ENCODE measurements around the gene DDX39A.
A peak's percentile ranks its signal among the peaks of the same experiment; 100 is the strongest.

The DDX39A gene

DNA sequence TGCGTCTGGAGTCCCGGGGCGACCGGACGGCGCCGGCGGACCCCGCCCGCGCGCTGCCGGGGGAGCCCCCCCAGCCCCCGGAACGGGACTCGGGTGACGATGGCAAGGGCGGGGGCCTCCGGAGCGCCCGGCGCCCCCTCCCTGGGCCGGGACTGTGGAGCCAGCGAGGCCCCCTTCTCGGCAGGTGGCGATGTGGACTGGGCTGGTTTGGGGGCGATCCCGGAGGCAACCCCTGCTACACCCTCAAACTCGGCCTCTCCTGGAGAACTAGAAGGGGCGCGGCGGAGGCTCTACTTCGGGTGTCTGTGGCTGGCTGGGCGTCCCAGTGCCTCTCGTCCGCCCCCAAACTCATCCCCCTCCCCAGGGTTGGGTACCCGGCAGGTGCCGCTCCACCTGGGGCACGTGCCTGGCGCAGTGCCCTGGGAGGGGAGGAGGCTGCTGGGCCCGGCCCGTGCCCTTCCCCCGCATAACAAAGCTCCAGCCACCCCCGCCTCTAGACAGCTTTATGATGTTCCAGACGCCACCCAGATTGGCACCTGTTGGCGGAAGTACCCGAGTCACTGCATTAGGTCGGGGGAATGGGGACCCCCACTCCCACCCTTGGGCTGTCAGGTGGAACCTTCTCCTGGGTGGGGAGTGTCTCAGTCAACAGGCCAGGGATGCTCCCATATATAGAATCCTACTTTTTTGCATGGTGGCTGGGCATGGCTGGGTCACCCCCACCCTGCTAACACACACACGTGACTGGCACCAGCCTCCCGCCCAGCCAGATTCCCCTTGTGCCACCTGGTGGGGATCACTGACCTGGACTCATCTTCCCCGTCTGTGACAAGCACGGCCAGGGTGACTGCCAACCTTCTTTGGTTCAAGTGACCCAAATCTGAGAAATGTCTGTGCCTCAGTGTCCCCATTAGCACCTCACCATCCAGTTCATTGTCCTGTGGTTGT is 14.7 kb upstream of the DDX39A start:
- peak; percentile 64 for DNase-seq

DNA sequence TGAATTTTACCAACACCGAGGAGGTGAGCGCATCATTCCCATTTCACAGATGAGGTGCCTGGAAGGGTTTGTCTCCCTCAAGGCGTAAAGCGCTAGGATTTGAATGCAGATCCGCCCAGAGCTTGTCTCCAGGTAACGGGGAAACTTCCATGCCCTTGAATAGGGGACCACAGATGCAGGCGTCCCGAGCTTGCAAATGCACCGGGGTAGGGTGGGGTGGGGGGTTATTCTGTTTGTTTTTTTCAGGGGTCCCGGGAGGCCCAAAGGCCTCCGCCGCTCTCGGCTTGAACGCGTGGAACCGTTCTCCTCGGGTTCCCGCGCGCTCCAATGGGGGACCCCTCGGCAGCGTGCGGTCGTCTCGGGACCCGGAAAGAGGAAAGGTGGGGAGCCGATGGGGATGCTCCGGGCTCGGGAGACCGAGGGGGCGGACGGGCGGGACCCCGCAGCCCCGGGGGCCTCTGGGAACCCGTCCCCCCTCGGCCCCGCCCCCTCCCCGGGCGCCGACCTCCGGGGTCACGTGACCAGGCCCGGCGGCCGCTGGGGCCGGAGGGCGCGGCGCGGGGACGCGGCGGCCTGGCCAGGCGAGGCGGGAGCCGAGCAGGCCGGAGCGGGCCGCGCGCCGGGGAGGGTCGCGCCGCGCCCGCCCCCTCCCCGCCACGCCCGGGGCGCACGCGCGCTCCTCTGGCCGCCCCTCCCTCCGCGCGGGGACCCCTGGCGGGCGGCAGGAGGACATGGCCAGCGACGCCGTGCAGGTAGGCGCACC is 13.8 kb upstream of the DDX39A start, which contains the start of gene PKN1:
Gene PKN1, plus strand, starts transcription at position 516 of the 763 bp plus-strand sequence. Its CDS starts 216 bp downstream, at position 732.
- DNase-seq = peak; percentile 51

DNA sequence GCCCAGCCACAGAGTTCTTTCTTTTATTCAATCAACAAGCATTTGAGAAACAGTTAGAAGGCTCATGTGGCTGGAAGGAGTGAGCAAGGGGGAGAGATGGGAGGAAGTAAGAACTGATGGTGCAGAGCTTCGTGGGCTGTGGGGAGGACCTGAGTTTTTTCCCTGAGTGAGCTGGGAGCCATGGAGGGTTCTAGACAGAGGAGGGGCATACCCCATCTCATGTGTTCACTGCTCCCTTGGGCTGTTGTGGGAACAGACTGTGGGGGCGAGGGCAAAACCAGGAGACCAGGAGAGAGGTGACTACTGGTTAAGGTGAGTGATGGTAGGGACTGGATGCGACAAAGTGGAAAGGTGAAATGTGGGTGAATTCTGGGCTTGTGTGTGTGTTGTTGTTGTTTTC is 11.6 kb upstream of the DDX39A start:
- no peak for DNase-seq

DNA sequence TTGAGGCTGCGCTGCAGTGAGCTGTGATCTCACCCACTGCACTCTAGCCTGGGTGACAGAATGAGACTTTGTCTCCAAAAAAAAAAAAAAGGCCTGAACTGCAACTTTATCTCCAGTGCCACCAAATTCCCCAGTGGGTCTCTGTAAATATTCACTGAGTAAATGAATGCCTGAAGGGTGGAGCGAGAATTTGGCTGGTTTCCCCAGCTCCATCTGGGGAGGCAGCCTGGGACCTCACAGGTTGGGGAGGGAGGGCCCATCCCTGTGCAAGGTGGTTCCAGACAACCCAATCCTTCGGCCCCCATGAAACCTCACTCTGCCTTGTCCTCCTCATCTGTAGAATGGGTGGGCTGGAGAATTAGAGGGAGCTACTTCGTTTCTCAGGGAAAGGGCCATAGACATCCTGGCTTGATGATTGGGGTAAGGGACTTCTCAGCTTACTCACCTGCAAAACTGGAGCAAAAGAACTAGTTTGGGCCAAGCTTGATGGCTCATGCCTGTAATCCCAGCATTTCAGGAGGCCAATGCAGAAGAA is 9.8 kb upstream of the DDX39A start:
- DNase-seq = peak; percentile 73

DNA sequence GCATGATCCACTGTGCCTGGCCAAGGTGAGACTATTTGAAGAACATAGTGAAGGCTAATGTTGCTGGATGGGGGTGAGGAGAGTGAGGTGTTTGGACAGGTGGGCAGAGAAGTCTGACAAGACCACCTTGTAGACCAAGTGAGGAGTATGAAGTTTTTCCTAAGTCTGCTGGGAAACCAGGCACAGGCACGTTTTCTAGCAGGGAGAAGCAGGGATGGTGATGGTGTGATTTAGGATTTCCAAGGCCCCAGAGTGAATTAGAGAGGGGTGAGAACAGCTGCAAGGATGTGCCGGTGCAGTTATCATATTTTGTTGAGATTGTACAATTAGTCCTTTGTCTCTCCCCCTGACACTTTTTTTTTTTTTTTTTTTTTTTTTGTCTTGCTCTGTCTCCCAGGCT is 8.3 kb upstream of the DDX39A start:
- no peak for DNase-seq

DNA sequence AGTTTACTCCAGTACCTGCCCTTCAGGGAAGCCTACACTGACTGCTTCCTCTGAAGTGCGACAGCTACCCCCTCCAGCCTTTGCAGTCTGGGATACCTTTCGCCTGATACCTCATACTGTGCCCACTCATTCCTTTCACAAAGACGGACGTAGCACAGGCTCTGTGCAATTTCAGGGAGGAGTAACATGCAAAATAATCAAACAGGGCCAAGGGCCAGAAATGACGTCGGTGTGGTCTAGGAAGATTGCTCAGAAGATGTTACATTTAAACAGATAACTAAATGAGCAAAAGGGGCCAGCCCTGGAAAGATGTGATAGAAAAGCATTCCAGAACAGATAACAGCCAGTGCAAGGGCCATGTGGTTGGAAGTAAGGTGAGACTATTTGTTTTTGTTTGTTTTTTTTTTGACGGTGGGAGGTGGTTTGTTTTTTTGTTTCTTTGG is 6.6 kb upstream of the DDX39A start:
- no peak for DNase-seq

DNA sequence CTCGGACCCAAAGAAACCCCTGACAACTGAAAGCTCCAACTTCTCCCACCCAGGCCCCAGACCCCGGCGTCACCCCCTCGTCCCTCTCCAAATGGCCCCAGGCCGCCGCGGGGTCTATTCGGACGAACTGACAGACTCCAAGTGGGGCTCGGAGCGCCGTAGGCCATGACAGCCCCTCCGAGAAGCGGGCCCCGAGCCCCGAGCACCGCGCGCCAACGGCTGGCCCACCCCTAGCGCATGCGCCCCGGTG is 360 bp downstream of the DDX39A start:
- DNase-seq = no peak

DNA sequence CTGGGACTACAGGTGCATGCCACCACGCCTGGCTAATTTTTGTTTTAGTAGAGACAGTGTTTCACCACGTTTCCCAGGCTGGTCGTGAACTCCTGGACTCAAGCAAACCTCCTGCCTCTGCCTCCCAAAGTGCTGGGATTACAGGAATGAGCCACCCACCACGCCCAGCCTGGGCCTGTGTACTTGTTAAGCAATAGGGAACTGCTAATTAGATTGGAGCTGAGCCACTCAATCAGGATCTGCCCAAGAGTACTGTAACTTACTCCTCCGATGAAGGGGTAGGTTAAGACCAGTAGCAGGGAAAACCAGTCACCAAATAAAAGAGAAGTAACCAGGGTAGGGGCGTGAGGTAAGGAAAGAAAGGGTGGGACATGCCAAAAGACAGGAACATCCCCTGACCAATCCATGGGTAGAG is 2.3 kb downstream of the DDX39A start:
- DNase-seq = no peak

DNA sequence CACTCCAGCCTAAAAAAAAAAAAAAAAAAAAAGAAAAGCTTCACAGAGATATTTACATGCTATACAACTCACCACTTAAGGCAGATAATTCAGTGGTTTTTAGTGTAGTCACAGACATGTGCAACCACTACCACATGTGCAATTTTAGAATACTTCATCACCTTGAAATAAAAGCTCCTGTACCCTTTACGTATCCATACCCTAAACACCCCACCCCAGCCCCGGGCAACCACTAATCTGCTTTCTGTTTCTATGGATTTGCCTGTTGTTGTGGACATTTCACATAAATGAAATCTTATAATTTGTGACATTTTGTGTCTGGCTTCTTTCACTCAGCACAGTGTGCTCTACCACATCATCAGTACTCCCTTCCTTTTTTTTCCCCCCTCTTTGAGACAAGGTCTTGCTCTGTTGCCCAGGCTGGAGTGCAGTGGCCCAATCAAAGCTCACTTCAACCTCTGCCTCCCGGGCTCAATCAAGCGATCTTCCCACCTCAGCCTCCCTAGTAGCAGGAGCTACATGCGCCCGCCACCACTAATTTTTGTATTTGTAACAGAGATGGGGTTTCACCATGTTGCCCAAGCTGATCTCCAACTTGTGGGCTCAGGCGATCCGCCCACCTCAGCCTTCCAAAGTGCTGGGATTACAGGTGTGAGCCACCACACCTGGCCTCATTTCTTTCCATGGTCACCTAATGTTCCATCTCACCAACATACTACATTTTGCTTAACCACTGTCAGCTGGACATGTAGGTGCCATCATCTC is 4.0 kb downstream of the DDX39A start:
- no peak for DNase-seq

DNA sequence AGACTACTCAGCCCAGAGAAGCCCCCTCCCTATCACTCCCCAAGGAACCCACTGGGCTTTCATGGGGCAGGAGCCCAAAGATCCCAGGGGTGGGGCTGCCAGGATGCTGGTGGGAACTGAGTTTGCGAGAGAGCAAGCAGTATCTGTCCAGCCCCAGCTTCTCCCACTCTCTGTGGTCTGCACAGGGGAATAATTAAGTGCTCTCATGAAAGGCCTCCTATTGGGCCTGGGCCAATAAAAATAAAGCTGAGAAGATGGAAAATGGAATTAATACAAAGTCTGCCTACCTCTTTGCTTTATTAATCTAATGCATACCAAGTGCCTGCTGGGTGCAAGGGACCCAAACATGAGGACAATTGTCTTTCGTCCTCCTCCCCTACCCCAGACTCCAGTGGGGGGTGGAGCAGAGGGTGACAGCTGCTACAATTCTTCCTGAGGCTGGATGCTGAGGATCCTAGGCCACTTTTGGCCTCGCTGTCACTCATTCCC is 5.4 kb downstream of the DDX39A start:
- no peak for DNase-seq

DNA sequence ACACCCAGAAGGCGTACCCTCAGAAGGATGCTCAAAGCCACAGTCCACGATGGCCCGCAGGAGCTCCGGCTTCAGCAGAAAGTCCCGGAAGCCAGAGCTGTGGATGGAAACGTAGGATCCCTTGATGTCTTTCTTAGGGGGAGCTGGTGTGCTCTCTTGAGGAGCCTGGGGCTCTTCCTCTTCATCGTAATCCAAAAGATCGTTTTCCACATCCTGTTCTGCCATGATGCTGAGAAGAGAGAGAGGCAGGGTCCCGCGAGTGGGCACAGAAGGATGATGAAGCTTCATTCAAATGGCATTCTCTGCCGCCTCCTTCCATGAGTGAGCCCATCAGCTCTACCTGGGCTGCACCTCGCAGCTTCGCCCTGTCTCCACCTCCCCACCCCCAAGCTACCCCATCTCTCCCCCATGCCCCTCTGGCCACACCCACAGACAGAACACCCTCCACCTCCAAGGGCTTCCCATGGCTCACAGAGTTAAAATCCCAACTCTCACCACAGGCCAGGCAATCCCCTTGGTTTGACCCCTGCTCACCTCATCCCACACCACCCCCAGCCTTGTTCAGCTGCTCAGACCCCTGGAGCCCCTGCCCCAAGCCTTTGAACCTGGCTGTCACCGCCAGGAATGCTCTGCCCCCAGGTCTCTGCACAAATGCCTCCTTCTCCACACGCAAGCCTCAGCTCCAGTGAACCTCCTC is 6.0 kb downstream of the DDX39A start:
- no peak for DNase-seq

DNA sequence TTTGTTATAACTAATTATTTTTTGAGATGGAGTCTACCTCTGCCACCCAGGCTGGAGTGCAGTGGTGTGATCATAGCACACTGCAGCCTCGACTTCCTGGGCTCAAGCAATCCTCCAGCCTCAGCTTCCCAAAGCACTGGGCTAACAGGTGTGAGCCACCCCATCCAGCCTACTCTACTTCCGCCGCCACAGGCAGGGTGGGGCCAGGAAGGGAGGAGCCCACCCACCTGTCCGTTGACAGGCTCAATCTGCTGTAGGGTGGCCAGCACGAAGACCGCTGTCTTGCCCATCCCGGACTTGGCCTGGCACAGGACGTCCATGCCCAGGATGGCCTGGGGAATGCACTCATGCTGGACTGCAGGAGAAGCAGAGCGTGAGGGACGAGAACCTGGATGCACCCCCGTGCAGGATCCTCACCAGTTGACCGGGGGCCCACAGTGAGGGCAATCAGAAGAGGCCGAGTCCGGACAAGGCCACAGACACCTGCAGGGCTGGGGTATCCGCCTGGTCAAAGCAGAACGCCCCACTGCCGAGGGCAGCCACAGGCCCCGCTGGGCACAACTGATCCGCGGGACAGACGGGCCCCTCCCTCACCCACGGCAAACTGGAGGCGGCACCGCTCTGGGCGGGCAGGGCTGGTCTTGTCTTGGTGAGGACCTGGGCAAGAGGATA is 6.7 kb downstream of the DDX39A start:
- no peak for DNase-seq

DNA sequence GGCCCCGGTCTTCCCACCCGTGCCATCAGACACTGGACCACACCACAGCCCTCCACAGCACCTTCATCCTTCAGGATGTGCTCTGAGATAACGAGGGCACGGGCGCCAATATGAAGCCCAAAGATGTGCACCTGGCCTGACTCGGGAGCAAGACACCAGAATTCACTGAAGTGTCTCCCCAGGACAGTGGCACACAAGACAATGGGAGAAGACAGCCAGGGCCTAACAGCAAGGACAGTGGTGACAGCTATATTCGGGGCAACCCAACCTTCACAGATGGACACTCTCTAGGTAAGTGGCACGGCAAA is 7.2 kb downstream of the DDX39A start:
- DNase-seq = no peak

DNA sequence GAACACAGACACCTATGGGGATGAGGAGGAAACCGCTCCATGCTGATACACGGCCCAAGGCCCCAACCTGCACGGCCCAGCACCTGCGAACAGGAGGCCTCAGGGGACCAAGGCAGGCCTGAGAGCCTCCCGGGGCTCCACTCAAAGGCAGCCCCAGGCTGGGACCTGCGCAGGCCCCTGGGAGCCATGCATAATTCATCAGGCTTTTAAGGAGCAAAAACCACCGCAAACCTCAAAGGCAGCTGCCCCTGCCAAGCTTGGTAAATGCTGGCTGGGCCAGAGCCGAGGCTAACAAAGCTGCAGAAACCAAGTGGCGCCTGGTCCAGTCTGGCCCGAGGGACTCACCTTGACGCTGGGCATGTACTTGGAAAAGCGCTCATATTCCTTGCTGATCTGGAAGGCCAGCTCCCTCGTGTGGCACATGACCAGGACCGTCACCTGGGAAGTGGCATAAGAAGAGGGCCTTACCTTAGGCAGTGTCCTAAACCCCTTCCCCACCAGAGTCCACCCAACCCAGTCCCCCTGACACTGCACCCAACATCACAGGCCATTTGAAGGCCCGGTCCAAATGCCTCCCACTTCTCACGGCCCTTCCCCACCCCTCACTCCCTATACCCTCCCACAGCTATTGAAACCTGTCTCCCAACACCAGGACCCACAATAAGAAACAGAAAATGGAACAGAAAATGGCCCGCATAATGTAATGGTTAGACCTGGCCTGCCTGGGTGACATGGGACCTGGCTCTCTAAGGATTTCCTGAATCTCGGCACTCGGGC is 7.8 kb downstream of the DDX39A start:
- no peak for DNase-seq

DNA sequence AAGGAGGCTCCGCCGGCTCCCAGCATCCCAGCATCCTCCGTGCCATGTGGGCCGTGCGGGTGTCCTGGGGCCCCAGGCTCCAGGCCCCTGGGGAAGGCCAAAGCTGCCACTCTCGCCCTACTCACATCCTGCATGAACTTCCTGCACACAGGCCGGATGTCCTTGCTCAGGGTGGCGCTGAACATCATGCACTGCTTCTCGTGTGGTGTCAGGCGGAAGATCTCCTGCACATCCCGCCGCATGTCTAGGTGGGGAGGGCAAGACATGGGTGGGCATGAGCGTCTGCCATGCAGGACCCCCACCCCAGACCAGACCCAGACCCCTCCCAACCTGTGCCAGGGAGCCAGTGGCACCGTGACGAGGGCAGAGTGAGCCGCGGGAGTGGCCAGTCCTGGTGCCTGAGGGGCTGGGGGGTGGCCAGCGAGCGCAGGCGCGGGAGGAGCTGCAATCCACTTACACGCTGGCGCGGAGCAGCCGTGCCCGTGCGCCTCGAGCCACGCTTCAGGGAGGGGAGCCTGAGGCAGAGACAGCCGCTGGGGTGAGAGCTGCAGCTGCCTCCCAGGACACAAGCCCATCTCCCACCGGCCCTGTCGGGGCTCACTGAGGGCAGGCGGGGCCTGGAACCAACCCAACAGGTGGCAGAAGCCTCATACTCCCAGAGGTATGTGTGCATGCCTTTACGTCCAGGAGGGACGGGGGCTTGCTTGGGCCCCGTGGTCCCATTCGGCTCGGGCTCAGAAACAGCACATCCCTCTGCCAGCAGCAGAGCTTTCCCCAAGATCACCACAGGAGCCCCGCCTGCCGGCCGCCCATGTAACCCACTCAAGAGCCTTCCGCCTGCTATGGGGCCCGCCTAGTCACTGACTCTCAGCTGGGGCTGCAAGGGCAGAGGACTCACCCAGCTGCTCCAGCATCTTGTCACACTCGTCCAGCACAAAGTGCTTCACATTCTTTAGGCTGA is 8.8 kb downstream of the DDX39A start:
- DNase-seq = no peak

DNA sequence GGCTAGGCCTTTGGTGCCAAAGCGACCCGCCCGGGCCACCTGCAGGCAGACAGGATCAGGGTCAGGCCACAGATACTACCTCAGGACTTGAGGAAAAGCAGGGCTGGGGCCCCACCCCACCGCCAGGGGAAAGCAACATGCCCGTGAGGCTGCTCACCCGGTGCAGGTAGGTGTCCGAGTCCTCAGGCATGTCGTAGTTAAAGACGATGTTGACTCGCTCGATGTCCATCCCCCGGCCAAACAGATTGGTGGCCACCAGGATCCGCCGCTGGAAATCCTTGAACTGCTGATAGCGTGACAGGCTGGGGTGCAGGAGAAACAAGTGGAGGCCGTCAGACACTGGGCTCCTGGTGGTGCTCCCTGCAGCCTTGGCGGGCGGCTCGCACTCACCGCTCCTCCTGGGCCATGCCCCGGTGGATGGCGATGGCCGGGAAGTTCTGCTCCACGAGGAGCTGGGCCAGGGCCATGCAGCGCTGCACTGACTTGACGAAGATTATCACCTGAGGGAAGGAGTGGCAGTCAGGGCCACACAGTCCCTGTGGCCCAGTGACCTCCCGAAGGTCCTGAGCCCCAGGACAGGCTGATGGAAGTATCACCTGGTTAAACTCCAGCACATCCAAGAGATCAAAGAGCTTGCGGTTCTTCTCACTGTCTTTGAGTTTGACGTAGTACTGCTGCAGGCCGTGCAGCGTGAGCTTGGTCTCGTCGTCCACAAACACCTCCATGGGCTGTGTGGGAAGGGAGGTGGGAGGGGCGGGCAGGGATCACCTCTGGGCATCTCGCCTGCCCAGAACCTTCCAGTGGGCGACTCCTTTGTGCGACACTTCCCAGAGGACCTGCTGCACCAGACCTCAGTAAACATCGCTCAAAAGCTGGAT is 9.8 kb downstream of the DDX39A start:
- DNase-seq = no peak

DNA sequence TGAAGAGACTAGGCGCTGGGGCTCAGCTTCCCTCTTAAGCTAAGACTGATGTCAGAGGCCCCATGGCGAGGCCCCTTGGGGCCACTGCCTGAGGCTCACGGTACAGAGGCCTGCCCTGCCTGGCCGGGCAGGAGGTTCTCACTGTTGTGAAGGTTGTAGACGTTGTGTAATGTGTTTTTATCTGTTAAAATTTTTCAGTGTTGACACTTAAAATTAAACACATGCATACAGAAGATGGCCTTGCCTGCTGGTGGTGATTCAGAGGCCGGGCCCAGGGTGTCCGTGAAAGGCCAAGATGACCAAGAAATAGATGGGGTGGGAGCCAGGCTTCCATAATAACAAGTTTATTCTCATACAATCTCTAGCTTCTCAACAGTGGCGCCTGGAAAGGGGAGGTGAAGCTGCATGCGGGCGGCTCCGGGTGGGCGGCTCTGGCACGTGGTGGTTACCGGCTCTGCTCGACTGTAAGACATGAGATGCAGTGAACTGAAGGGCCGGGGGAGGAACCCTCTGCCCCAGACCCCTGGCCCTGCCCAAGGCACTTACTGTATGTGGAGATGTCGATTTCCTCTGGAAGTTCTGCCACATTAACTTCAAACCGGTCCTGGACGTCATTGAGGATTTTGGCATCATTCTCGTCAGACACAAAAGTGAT is 10.5 kb downstream of the DDX39A start:
- no peak for DNase-seq

Measured in NCI-H2171 treated with DMSO at 0.1 percent for 48 hours (cell line).